ENCODE data around the gene DAZAP1. TPM values are rescaled to one million over a fixed set of nuclear protein-coding genes. Genes with fewer than 3 reads are reported as not detected.

The DAZAP1 gene
- total RNA-seq, 1 experiment from 2014 or later: 151 TPM

GRCh38 chr19:1411255-1412191 lies 4.1 kb downstream of the DAZAP1 start:
- H3K27me3 Mint-ChIP-seq (ENCODE audit: unreplicated experiment): no peaks in the 10 kb centered on the region
- H3K4me1 Mint-ChIP-seq (ENCODE audit: low read depth, unreplicated experiment): peaks cover 26% of the 10 kb centered on the region
- H3K36me3 Mint-ChIP-seq (ENCODE audit: insufficient read depth, unreplicated experiment): peaks cover 56% of the 10 kb centered on the region
- intact Hi-C loops (cut with micrococcal nuclease; ENCODE audit: unreplicated experiment): no loop called here
- H3K27ac Mint-ChIP-seq (ENCODE audit: unreplicated experiment): no peak overlapping the region
- BruUV-seq (replicated peaks): no TSS peak
- no peaks in the 10 kb centered on the region for H3K9me3 Mint-ChIP-seq (ENCODE audit: low read depth, unreplicated experiment)
- CTCF ChIA-PET: no interaction called here
- no peak for DNase-seq
- no peak for TF ChIP-seq CTCF (IDR thresholded peaks at IDR 0.05; ENCODE audit: unreplicated experiment)
- peak overlapping the region; percentile 86 for H3K4me3 Mint-ChIP-seq (ENCODE audit: low read depth, unreplicated experiment)

- Mint-ChIP-seq H3K4me1 (ENCODE audit: low read depth, unreplicated experiment) (peaks cover 26% of the 10 kb centered on the region), H3K9me3 (ENCODE audit: low read depth, unreplicated experiment) (no peaks in the 10 kb centered on the region), H3K4me3 (ENCODE audit: low read depth, unreplicated experiment) (no peak overlapping the region), H3K27me3 (ENCODE audit: unreplicated experiment) (no peaks in the 10 kb centered on the region), H3K27ac (ENCODE audit: unreplicated experiment) (no peak overlapping the region), H3K36me3 (ENCODE audit: insufficient read depth, unreplicated experiment) (peaks cover 53% of the 10 kb centered on the region)
- CTCF ChIA-PET: no interaction called here
- DNase-seq: no peak
- no TSS peak for BruUV-seq (replicated peaks)
- no peak for TF ChIP-seq CTCF (IDR thresholded peaks at IDR 0.05; ENCODE audit: unreplicated experiment)
- intact Hi-C loops (cut with micrococcal nuclease; ENCODE audit: unreplicated experiment): no loop called here
Measured at GRCh38 chr19:1412323-1412923, 5.0 kb downstream of the DAZAP1 start.

GRCh38 chr19:1412995-1413800 lies 5.8 kb downstream of the DAZAP1 start:
- H3K27me3 Mint-ChIP-seq (ENCODE audit: unreplicated experiment): no peaks in the 10 kb centered on the region
- TF ChIP-seq CTCF (IDR thresholded peaks at IDR 0.05; ENCODE audit: unreplicated experiment): no peak
- DNase-seq: no peak
- H3K36me3 Mint-ChIP-seq (ENCODE audit: insufficient read depth, unreplicated experiment): peaks cover 57% of the 10 kb centered on the region
- H3K4me1 Mint-ChIP-seq (ENCODE audit: low read depth, unreplicated experiment): peaks cover 26% of the 10 kb centered on the region
- no peak overlapping the region for H3K27ac Mint-ChIP-seq (ENCODE audit: unreplicated experiment)
- intact Hi-C loops (cut with micrococcal nuclease; ENCODE audit: unreplicated experiment): no loop called here
- no peak overlapping the region for H3K4me3 Mint-ChIP-seq (ENCODE audit: low read depth, unreplicated experiment)
- BruUV-seq (replicated peaks): no TSS peak
- CTCF ChIA-PET: no interaction called here
- no peaks in the 10 kb centered on the region for H3K9me3 Mint-ChIP-seq (ENCODE audit: low read depth, unreplicated experiment)

GRCh38 chr19:1416014-1416841 lies 8.8 kb downstream of the DAZAP1 start:
- Mint-ChIP-seq H3K27ac (ENCODE audit: unreplicated experiment) (peak overlapping the region; percentile 66), H3K27me3 (ENCODE audit: unreplicated experiment) (no peaks in the 10 kb centered on the region), H3K4me3 (ENCODE audit: low read depth, unreplicated experiment) (peak overlapping the region; percentile 56), H3K9me3 (ENCODE audit: low read depth, unreplicated experiment) (no peaks in the 10 kb centered on the region), H3K36me3 (ENCODE audit: insufficient read depth, unreplicated experiment) (peaks cover 42% of the 10 kb centered on the region), H3K4me1 (ENCODE audit: low read depth, unreplicated experiment) (peaks cover 5% of the 10 kb centered on the region)
- TF ChIP-seq CTCF (IDR thresholded peaks at IDR 0.05; ENCODE audit: unreplicated experiment): no peak
- no TSS peak for BruUV-seq (replicated peaks)
- DNase-seq: no peak
- intact Hi-C loops (cut with micrococcal nuclease; ENCODE audit: unreplicated experiment): no loop called here
- CTCF ChIA-PET: no interaction called here

All from Calu3 (cell line).